GM19023 (cell line): ENCODE measurements around the gene JUNB.

Experiments
- ATAC-seq: cut with Tn5 transposase; IDR thresholded peaks from one replicate; pipeline ENCODE4 v1.9.1; 2021; ENCODE audit warnings: mild to moderate bottlenecking, moderate library complexity; ENCODE audit not compliant: unreplicated experiment

Gene JUNB

GRCh38 chr19:12791345-12792050 is at the start of gene JUNB:
JUNB (plus strand) TSS chr19:12791486; CDS start chr19:12791772, 286 bp downstream.
- ATAC-seq: peak; percentile 28

DNA sequence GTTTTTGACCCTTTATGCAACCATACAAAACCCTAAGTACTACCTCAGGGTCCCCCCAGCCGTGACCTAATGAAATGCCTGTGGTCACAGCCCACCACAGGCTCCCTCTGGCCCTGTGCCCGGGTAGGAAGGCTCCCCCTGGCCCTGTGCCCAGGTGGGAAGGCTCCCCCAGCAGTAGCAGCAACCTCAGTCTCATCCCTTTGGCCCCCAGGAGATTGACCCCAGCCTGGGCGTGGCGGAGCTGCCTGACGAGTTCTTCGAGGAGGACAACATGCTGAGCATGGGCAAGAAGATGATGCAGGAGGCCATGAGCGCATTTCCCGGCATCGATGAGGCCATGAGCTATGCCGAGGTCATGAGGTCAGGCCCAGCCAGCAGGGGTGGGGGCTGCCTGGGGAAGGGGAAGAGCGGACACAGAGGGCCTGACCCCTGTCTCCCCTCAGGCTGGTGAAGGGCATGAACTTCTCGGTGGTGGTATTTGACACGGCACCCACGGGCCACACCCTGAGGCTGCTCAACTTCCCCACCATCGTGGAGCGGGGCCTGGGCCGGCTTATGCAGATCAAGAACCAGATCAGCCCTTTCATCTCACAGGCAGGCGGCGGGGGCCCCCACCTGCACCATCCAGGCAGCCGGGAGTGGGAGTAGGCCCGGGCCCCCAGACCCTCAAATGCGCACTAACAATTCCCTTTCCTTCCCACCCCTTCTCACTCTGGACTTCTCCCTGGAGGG is 46.0 kb upstream of the JUNB start:
- no peak for ATAC-seq

DNA sequence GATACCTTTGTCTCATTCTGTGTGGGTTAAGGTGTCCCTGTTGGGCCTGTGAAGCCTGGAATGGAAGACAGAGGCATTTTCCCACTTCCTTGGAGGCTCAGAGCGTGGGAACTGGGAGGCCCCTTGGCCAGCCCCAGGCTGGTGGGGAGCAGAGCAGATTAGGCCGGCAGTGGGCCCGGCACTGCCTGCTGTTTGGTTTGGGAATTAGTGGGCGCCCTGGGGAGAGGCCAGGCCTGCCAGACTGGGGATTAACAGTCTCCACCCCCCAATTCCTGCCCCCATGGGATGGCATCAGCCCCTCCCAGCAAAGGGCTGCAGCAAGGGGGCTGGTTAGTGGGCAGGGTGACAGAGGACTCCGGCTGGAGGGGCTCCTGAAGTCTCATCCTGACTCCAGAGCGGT is 42.8 kb upstream of the JUNB start:
- no peak for ATAC-seq

GRCh38 chr19:12749938-12750521 is 41.3 kb upstream of the JUNB start:
- no peak for ATAC-seq

- ATAC-seq: no peak
Observed at GRCh38 chr19:12750851-12751250, 40.4 kb upstream of the JUNB start.

DNA sequence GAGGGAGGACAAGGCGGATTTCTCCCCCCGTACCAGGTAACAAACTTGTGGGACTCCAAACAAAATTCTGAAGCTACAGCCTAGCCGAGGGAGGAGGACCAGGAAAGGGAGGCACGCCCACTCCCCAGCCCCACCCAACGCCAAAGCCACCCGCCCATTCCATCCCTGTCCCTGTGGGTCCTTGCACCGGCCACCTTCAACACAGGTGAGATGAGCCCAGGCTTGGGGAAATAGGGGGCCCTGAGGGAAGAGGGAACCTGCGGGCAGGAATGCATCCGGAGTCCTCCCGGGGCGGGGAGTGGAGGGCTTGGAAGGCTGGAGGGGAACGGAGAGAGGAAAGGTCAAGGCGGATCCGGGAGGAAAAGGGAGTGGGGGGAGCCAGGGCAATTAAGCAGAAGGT is 39.7 kb upstream of the JUNB start, which contains the start of gene BEST2:
TSS of gene BEST2 (plus strand) at position 157 of the 400 bp plus-strand sequence. CDS start 802 bp downstream, outside the sequence.
- ATAC-seq: no peak

DNA sequence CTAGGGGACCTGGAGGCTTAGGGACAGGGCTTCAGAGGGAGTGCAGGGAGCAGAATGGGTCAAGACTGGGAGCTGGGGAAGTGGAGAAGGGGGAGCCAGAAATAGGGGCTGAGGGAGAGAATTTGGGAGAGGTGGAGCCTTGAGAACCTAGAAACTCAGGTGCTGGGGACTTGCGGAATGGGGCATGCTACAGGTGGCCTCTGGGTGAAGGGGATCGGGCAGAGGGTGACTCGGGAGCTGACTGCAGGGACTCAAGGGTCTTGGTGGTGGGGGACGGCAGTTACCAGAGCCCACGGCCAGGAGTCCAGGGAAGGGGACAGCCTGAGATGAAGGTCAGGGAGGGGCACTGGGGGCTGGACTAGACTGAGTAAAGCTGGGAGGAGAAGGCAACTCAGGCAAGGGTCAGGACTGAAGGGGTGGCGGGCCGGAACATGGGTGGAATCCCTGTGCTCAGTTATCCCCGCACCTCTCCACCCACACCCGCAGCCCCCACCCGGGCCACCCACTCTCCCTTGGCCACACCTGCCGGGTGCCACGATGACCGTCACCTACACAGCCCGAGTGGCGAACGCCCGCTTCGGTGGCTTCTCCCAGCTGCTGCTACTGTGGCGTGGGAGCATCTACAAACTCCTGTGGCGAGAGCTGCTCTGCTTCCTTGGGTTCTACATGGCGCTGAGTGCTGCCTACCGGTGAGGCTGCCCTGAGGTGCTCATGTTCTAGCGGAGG is 39.1 kb upstream of the JUNB start:
- ATAC-seq: no peak

DNA sequence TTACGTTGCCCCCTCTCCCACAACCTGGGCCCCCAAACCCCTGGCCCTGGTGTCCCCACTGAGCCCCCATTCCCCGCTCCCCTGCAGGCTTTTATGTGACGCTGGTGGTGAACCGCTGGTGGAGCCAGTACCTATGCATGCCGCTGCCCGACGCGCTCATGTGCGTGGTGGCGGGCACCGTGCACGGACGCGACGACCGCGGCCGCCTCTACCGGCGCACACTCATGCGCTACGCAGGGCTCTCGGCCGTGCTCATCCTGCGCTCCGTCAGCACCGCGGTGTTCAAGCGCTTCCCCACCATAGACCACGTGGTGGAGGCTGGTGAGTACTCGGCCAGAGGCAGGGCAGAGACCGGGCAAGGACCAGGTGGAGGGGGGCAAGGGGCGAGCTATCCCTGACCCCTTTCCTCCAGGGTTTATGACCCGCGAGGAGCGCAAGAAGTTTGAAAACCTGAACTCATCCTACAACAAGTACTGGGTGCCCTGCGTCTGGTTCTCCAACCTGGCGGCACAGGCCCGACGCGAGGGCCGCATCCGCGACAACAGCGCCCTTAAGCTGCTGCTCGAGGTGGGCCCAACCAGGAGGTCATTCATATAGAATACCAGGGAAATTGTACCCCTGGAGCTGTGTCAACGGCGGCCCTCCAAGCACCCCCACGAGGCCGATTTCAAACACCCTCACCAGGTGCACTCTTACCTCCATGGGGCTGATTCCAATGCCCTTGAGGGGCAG is 36.7 kb upstream of the JUNB start:
- ATAC-seq: no peak

DNA sequence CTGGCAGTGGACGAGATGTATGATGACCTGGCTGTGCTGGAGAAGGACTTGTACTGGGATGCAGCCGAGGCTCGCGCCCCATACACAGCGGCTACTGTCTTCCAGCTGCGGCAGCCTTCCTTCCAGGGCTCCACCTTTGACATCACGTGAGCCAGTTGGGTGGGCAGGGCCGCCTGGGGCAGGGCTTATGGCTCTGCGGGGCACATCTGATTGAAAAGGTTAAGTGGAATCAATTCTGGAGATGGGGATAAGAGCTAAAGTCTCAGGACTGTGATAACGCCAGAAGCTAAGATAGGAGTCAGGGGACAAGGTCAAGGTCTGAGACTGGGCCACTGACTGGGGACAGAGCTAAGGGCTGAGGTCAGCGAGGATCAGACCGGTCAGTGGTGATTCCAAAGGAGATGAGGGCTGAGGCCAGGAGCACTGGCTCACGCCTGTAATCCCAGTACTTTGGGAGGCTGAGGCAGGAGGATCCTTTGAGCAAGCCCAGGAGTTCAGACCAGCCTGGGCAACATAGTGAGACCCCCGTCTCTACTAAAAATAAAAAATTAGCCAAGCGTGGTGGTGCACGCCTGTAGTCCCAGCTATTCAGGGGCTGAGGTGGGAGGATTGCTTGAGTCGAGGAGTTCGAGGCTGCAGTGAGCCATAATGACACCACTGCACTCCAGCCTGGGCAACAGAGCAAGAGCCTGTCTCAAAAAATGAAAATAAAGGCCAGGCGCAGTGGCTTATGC is 35.0 kb upstream of the JUNB start:
- ATAC-seq: no peak

DNA sequence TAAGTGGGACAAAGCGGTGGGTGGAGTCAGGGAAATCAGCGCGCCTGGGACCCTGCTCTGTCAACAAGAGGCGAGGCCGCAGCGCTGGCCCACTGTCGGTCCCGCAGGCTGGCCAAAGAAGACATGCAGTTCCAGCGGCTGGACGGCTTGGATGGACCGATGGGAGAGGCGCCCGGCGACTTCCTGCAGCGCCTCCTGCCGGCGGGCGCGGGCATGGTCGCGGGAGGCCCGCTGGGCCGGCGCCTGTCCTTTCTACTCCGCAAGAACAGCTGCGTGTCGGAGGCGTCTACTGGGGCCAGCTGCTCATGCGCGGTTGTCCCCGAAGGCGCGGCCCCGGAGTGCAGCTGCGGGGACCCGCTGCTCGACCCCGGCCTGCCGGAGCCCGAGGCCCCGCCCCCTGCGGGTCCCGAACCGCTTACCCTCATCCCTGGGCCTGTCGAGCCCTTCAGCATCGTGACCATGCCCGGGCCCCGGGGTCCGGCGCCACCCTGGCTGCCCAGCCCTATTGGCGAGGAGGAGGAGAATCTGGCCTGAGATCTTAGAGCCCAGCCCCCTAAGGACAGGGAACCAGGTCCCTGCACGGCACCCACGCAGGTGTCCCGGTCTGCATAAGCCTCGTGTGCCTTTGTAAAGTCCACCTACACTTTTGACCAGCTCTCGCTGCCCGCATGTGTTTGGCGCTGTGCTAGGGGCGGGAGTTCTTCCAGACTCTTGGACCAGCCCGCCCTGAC is 33.6 kb upstream of the JUNB start:
- no peak for ATAC-seq

DNA sequence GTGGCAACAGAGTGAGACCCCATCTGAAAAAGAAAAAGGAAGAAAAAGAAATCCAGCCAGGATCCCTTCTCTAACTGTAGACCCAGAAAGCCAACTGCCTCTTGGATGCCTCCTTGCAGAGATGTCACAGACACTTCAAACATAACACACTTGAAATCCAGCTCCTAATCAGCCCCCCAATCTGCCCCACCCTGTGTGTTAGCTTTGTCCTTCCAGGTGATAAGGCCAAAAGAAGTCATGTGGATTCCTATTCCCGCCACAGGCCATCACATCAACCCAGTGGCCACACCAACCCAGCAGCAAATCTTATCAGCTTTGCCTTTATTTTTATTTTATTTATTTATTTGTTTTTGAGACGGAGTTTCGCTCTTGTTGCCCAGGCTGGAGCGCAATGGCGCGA is 31.6 kb upstream of the JUNB start:
- no peak for ATAC-seq

- no peak for ATAC-seq
Observed at GRCh38 chr19:12763100-12763499, 28.2 kb upstream of the JUNB start.

DNA sequence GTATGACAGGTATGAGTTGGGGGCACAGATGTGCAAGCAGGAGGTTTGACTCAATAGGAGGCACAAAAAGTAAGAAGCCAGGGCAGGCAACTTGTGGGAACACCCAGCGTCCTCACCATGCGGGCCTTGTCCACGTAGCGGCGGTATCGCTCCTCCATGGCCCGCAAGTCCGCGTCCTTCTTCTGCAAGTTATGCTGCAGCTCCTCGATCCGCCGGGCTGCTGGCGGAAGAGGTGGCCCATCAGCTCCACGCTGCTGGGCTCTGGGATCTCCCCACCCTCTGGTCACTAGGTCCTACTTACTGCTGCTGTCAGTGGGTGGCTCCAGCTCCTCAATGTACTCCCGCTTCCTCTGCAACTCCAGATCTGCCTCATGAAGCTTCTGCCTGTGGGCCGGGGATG is 26.6 kb upstream of the JUNB start:
- ATAC-seq: no peak

DNA sequence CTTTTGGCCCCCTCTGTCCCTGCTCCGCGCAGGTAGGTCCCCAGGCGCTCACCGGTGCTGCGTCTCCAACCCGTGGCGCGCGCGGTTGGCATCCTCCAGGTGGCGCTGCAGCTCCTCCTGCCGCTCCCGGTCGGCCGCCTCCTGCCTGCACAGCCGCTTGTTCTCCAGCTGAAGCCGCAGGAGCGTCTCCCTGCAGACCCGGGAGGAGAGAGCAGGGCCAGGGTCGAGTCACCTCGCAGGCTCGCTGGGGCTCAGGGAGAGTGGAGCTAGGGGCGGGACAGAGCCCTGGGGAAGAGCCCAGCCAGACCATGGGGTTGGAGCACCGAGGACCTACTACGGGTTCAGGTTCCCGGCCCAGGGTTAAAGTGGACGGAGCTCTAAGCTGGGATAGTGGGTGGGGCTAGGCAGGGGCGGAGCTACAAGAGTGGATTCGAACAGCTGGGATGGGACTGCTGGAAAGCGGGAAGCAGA is 25.2 kb upstream of the JUNB start:
- ATAC-seq: no peak

- ATAC-seq: no peak
Observed at GRCh38 chr19:12767150-12767549, 24.1 kb upstream of the JUNB start.

DNA sequence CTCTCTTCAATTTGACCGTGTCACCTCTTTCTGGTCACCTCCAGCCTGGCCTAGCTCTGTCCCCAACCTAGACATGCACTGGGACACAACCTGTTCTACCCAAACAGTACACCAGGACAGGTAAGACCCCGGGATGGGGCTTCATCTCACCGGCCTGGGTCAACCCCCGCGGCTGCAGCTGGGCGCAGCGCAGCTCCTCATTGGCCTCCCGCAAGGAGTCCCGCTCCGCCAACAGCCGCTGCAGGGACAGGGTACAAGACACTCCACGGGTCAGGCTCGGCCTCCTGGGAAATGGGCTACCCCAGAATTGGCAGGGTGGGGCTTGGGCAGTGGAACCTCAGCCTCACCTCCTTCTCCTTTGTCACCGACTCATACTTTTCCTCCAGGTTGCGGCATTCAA is 23.6 kb upstream of the JUNB start:
- ATAC-seq: no peak

GRCh38 chr19:12769689-12770088 is 21.6 kb upstream of the JUNB start:
- ATAC-seq: no peak

DNA sequence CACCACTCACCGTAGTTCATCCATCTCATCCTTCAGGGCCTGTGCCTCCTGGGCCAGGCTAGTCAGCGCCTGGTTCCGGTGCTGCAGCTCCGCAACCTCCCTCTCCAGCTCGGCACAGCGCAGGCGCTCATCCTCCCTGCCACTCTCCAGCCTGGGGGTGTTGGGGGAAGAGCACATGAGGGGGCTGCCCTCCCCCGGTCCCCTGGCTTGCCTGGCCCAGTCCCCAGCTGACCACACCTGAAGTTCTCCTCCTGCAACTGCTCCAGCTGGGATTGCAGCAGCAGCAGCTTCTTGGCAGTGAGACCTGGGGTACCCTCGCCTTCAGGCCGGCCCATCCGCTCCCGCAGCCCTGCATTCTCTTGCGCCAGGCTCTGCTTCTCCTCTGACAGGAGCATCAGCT is 20.4 kb upstream of the JUNB start:
- no peak for ATAC-seq

DNA sequence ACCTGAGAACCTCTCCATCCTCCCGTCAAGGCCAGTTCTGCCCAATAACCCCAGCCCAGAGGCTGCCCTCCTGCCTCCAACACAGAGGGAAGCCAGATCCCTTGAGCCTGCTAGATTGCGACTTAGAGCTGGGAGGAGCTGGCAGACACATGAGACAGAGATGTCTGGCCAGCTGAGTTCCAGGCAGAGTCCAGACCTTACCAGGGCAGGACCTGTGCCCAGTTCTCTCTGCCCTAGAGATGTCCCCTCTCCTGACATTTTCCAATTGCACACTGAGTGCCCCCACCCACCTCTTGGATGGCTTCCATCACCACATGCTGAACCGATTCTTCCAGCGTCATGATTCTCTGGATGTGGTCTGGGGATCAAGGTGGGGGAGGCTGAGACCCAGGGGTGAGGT is 19.0 kb upstream of the JUNB start:
- no peak for ATAC-seq
